ENCODE data around the gene ZNF507.
"Not testable (repeated sequence)": the region's sequence is repeated elsewhere in the genome, so short reads cannot be mapped to it uniquely, and the experiment has no call there.

ZNF507 gene

GRCh38 chr19:32377088-32377487 is 31.7 kb downstream of the ZNF507 start:
- H3K4me3 ChIP-seq (replicated peaks in 1 of 2; ENCODE audit: low read depth in 2 of 2, low read length in 2 of 2) = not testable (repeated sequence)
- peak in 1 of 2 donors; percentile 26 for DNase-seq (ENCODE audit: low read depth in 2 of 2)
- peak; percentile 37 for TF ChIP-seq CTCF (IDR thresholded peaks at IDR 0.05; ENCODE audit: low read depth, low read length)

GRCh38 chr19:32380269-32380668 is 34.9 kb downstream of the ZNF507 start:
- H3K4me3 ChIP-seq (replicated peaks in 1 of 2; ENCODE audit: low read depth in 2 of 2, low read length in 2 of 2) = no peak overlapping the region
- TF ChIP-seq CTCF (IDR thresholded peaks at IDR 0.05; ENCODE audit: low read depth, low read length) = no peak
- DNase-seq (ENCODE audit: low read depth in 2 of 2) = no peak

GRCh38 chr19:32387701-32388392 is 42.4 kb downstream of the ZNF507 start:
- TF ChIP-seq CTCF (IDR thresholded peaks at IDR 0.05; ENCODE audit: low read depth, low read length) = no peak

DNA sequence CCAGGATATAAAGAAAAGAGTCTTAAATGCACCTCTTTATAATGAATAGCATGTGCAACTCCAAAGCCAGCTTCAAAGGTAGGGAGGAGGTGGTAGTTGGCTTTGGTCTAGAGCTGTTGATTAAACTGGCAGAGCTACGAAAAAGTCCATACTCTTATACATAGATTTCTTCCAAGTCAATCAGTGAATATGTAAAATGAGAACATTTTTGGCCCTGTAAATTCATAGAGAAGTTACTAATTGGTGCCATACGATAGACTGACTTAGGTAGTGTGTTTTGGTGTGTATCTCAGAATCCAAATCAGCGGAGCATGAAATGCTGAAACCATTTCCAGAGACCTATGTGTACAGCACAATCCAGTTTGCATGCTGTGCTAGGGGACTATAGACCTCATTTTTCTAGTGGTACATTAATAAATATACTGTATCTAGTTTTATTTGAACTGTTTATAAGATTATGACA is 43.0 kb downstream of the ZNF507 start:
- DNase-seq (ENCODE audit: low read depth in 2 of 2) = no peak
- no peak overlapping the region for H3K4me3 ChIP-seq (replicated peaks in 1 of 2; ENCODE audit: low read depth in 2 of 2, low read length in 2 of 2)
- no peak for TF ChIP-seq CTCF (IDR thresholded peaks at IDR 0.05; ENCODE audit: low read depth, low read length)

More at GRCh38 chr19:32387701-32388392, 42.4 kb downstream of the ZNF507 start:
- DNase-seq (ENCODE audit: low read depth in 2 of 2) = peak in 1 of 2 donors; percentile 35
- H3K4me3 ChIP-seq (replicated peaks in 1 of 2; ENCODE audit: low read depth in 2 of 2, low read length in 2 of 2) = no peak overlapping the region

- no peak overlapping the region for H3K4me3 ChIP-seq (replicated peaks in 1 of 2; ENCODE audit: low read depth in 2 of 2, low read length in 2 of 2)
- DNase-seq (ENCODE audit: low read depth in 2 of 2) = no peak
- no peak for TF ChIP-seq CTCF (IDR thresholded peaks at IDR 0.05; ENCODE audit: low read depth, low read length)
Observed at GRCh38 chr19:32392901-32393300, 47.5 kb downstream of the ZNF507 start.

- TF ChIP-seq CTCF (IDR thresholded peaks at IDR 0.05; ENCODE audit: low read depth, low read length) = no peak
- DNase-seq (ENCODE audit: low read depth in 2 of 2) = peak in 1 of 2 donors; percentile 22
- no peak overlapping the region for H3K4me3 ChIP-seq (replicated peaks in 1 of 2; ENCODE audit: low read depth in 2 of 2, low read length in 2 of 2)
Observed at GRCh38 chr19:32396046-32396652, 50.7 kb downstream of the ZNF507 start.

All from cardiac fibroblast (primary cell).